ENCODE results near the gene HNRNPA1. TPM values are rescaled to one million over a fixed set of nuclear protein-coding genes. Genes with fewer than 3 reads are reported as not detected.

HNRNPA1 gene
- total and polyA plus RNA-seq, 9 of the 15 experiments (the other 6 are each of a cell fraction or from before 2014, with no cell fraction given) = 1,166 to 2,703 (median 1,815) TPM

DNA sequence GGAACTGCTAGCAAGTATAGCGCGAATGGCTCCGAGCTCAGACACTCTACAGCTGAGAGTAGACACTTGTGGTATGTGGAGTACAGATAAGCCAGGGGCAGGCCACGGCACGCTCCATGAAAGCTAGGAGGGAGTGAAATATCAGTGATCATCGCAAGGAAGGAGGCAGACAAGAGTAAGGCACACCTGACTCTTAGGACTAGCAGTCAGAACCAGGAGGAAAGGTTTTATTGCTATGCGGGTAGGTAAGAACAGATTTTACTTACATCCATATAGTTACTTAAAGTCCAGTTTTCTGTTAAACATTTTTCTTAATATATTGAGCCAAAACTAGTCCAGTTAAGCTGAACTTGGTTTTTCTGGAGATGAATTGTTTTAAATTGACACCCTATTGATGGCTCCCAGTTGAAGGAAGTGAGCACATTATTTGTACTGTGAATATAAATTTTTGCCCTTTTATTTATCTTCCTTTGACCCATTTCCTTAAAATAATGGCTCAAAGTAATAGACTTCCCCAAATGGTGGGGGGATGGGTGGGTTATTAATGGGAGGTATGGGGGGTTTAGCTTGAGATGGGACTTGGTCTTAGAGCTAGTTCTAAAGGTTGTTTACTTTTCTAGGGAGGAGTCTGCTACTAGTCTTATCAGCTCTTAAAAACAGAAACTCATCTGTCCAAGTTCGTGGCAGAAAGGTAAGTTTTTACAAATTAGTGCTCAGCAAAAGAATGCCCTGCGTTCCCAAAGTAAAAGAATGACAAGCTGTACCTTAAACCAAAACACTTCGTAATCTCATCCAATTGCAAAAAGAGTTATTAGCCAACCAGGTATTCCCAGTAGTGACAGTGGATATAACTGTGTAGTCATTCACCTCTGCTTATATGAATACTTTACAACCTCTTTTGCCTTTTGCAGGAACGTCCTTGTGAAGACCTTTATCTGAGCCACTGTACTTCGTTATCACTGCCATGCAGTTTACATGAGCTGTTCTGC, 5.8 kb downstream of the HNRNPA1 start (continued):
- TF ChIP-seq STAG1 (CRISPR knock-in tag; IDR thresholded peaks at IDR 0.05; ENCODE audit: borderline replicate concordance) = no peak
- TF ChIP-seq ZNF217 (CRISPR knock-in tag; IDR thresholded peaks at IDR 0.05) = no peak
- TF ChIP-seq, protein P1, sequence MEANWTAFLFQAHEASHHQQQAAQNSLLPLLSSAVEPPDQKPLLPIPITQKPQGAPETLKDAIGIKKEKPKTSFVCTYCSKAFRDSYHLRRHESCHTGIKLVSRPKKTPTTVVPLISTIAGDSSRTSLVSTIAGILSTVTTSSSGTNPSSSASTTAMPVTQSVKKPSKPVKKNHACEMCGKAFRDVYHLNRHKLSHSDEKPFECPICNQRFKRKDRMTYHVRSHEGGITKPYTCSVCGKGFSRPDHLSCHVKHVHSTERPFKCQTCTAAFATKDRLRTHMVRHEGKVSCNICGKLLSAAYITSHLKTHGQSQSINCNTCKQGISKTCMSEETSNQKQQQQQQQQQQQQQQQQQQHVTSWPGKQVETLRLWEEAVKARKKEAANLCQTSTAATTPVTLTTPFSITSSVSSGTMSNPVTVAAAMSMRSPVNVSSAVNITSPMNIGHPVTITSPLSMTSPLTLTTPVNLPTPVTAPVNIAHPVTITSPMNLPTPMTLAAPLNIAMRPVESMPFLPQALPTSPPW (CRISPR knock-in tag; IDR thresholded peaks at IDR 0.05) = peak; percentile 11; the same call in 1 of the 2 replicates
- 0 out of 2 replicates have a peak, but pooled peaks have one; percentile 26 for TF ChIP-seq MBD2 (IDR thresholded peaks at IDR 0.05; ENCODE audit: borderline replicate concordance, low read depth)
- TF ChIP-seq, protein P2, sequence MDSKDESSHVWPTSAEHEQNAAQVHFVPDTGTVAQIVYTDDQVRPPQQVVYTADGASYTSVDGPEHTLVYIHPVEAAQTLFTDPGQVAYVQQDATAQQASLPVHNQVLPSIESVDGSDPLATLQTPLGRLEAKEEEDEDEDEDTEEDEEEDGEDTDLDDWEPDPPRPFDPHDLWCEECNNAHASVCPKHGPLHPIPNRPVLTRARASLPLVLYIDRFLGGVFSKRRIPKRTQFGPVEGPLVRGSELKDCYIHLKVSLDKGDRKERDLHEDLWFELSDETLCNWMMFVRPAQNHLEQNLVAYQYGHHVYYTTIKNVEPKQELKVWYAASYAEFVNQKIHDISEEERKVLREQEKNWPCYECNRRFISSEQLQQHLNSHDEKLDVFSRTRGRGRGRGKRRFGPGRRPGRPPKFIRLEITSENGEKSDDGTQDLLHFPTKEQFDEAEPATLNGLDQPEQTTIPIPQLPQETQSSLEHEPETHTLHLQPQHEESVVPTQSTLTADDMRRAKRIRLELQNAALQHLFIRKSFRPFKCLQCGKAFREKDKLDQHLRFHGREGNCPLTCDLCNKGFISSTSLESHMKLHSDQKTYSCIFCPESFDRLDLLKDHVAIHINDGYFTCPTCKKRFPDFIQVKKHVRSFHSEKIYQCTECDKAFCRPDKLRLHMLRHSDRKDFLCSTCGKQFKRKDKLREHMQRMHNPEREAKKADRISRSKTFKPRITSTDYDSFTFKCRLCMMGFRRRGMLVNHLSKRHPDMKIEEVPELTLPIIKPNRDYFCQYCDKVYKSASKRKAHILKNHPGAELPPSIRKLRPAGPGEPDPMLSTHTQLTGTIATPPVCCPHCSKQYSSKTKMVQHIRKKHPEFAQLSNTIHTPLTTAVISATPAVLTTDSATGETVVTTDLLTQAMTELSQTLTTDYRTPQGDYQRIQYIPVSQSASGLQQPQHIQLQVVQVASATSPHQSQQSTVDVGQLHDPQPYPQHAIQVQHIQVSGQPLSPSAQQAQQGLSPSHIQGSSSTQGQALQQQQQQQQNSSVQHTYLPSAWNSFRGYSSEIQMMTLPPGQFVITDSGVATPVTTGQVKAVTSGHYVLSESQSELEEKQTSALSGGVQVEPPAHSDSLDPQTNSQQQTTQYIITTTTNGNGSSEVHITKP (IDR thresholded peaks at IDR 0.05; ENCODE audit: partially characterized antibody) = peak; percentile 56
- TF ChIP-seq SAFB (IDR thresholded peaks at IDR 0.05; ENCODE audit: borderline replicate concordance, low read depth, low read length) = no peak
- no peak for TF ChIP-seq ILK (tag; IDR thresholded peaks at IDR 0.05; ENCODE audit: borderline replicate concordance, low read depth)
- TF ChIP-seq HNRNPL (IDR thresholded peaks at IDR 0.05; ENCODE audit: low read depth, low read length) = 0 out of 2 replicates have a peak, but pooled peaks have one; percentile 57
- TF ChIP-seq HOXB6 (CRISPR knock-in tag; IDR thresholded peaks at IDR 0.05; ENCODE audit: borderline replicate concordance) = no peak
- no peak for TF ChIP-seq ZNF253 (CRISPR knock-in tag; conservative IDR thresholded peaks at IDR 0.05)
- TF ChIP-seq SIN3B (IDR thresholded peaks at IDR 0.05; ENCODE audit: low read depth) = no peak
- peak; percentile 56; the same call in 1 of the 2 replicates for TF ChIP-seq KLF16 (IDR thresholded peaks at IDR 0.05)
- TF ChIP-seq ZNF408 (CRISPR knock-in tag; IDR thresholded peaks at IDR 0.05; ENCODE audit: low read depth) = no peak
- no peak for TF ChIP-seq CBX8 (IDR thresholded peaks at IDR 0.05; ENCODE audit: borderline replicate concordance, extremely low read depth, low read depth, low read length, poor library complexity, severe bottlenecking)
- TF ChIP-seq, protein P3, sequence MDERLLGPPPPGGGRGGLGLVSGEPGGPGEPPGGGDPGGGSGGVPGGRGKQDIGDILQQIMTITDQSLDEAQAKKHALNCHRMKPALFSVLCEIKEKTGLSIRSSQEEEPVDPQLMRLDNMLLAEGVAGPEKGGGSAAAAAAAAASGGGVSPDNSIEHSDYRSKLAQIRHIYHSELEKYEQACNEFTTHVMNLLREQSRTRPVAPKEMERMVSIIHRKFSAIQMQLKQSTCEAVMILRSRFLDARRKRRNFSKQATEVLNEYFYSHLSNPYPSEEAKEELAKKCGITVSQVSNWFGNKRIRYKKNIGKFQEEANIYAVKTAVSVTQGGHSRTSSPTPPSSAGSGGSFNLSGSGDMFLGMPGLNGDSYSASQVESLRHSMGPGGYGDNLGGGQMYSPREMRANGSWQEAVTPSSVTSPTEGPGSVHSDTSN (CRISPR knock-in tag; IDR thresholded peaks at IDR 0.05; ENCODE audit: low read depth) = no peak
- TF ChIP-seq, protein P3 (tag; conservative IDR thresholded peaks at IDR 0.05; ENCODE audit: low read depth) = 0 out of 2 replicates have a peak, but pooled peaks have one; percentile 6

Data from K562 (cell line).